HepG2 (cell line): Measurements from ENCODE around the gene ADAMTSL4. TPM values are rescaled to one million over a fixed set of nuclear protein-coding genes. Genes with fewer than 3 reads are reported as not detected.

Experiments used
- AHR ChIP-seq: IDR thresholded peaks from 2 replicates; pipeline ENCODE4 v1.6.1; 2018; ENCODE audit warnings: missing genetic modification reagents, missing compliant biosample characterization
- ARID2 ChIP-seq: sonication (generic); formaldehyde crosslinking; IDR thresholded peaks from 2 replicates; pipeline ENCODE4 v1.8.1; 2022; ENCODE audit warnings: mild to moderate bottlenecking, missing genetic modification reagents, borderline replicate concordance
- DNMT3B ChIP-seq: conservative IDR thresholded peaks from 2 replicates; pipeline ENCODE4 v1.6.1; 2016; ENCODE audit warnings: missing biosample characterization, control low read depth
- HOXA9 ChIP-seq: sonication (generic); formaldehyde crosslinking; IDR thresholded peaks from 2 replicates; pipeline ENCODE4 v1.8.1; 2022; ENCODE audit warnings: missing genetic modification reagents, mild to moderate bottlenecking, moderate library complexity, borderline replicate concordance
- PHF21A ChIP-seq: sonication (generic); formaldehyde crosslinking; IDR thresholded peaks from 2 replicates; pipeline ENCODE4 v1.5.0; 2020; ENCODE audit warnings: mild to moderate bottlenecking, missing genetic modification reagents
- PLRG1 ChIP-seq: fragments of 450-650 bp; conservative IDR thresholded peaks from 2 replicates; pipeline ENCODE4 v1.6.1; 2016
- REL ChIP-seq: sonication (generic); formaldehyde crosslinking; conservative IDR thresholded peaks from 2 replicates; pipeline ENCODE4 v1.8.0; 2022; ENCODE audit warnings: mild to moderate bottlenecking, missing genetic modification reagents, moderate library complexity
- STAG1 ChIP-seq: sonication (generic); formaldehyde crosslinking; IDR thresholded peaks from 2 replicates; pipeline ENCODE4 v1.4.0; 2020; ENCODE audit warnings: missing genetic modification reagents
- SYNCRIP ChIP-seq: fragments of 200-400 bp; formaldehyde crosslinking; IDR thresholded peaks from 2 replicates; pipeline ENCODE4 v1.6.1; 2018; ENCODE audit warnings: mild to moderate bottlenecking, low read depth, low read length; ENCODE audit not compliant: insufficient read depth
- TAF15 ChIP-seq: fragments of 200-400 bp; formaldehyde crosslinking; IDR thresholded peaks from one replicate; pipeline ENCODE4 v1.6.1; 2018; ENCODE audit warnings: mild to moderate bottlenecking, low read depth, low read length; ENCODE audit not compliant: poor library complexity, severe bottlenecking
- ZIK1 ChIP-seq: sonication (generic); formaldehyde crosslinking; IDR thresholded peaks from 2 replicates; pipeline ENCODE4 v1.5.0; 2020; ENCODE audit warnings: mild to moderate bottlenecking, low read depth, missing genetic modification reagents, borderline replicate concordance
- ZNF350 ChIP-seq: sonication (generic); formaldehyde crosslinking; IDR thresholded peaks from 2 replicates; pipeline ENCODE4 v1.4.0; 2020; ENCODE audit warnings: mild to moderate bottlenecking, low read depth, missing genetic modification reagents, borderline replicate concordance
- ZNF672 ChIP-seq: sonication (generic); formaldehyde crosslinking; IDR thresholded peaks from 2 replicates; pipeline ENCODE4 v1.8.1; 2022; ENCODE audit warnings: missing genetic modification reagents
- ZNF776 ChIP-seq: sonication (generic); formaldehyde crosslinking; IDR thresholded peaks from 2 replicates; pipeline ENCODE4 v1.4.0; 2020; ENCODE audit warnings: mild to moderate bottlenecking, missing genetic modification reagents
- ZNF790 ChIP-seq: sonication (generic); formaldehyde crosslinking; IDR thresholded peaks from 2 replicates; pipeline ENCODE4 v1.8.0; 2022; ENCODE audit warnings: missing genetic modification reagents, mild to moderate bottlenecking, borderline replicate concordance
- polyA plus RNA-seq, 8 experiments: library from polyadenylated mRNA; depleted of rRNA in 3 of 8; stranded (reverse) in 7 of 8; unstranded in 1 of 8; fragments of >200 nt; fragmentation: Illumina TruSeq in 4 of 8; extraction: Trizol in 4 of 8; gene quantifications; 2 replicates each; pipeline versions ENCODE4 v1.2.1 to v1.2.3, GENCODE V29; 2011 to 2016; ENCODE audit warnings: low read depth in 4 of 8, missing spikeins in 1 of 8, mixed read lengths in 1 of 8; ENCODE audit not compliant: insufficient read depth in 1 of 8
- total RNA-seq, 5 experiments: library from RNA; depleted of rRNA; stranded (reverse); fragments of >200 nt; fragmentation: Illumina TruSeq; extraction: Trizol; gene quantifications; 2 replicates each; pipeline ENCODE4 v1.2.3, GENCODE V29; 2016; ENCODE audit warnings: low read depth in 1 of 5
- TF ChIP-seq, protein P1 (sequence below): sonication (generic); formaldehyde crosslinking; IDR thresholded peaks from 2 replicates; pipeline ENCODE4 v1.5.0; 2020; ENCODE audit warnings: missing genetic modification reagents, mild to moderate bottlenecking, borderline replicate concordance
- TF ChIP-seq, protein P2 (sequence below): sonication (generic); formaldehyde crosslinking; IDR thresholded peaks from 2 replicates; pipeline ENCODE4 v1.4.0; 2020; ENCODE audit warnings: missing genetic modification reagents
- TF ChIP-seq, protein P3 (sequence below): sonication (generic); formaldehyde crosslinking; IDR thresholded peaks from 2 replicates; pipeline ENCODE4 v1.8.1; 2023; ENCODE audit warnings: missing genetic modification reagents, inconsistent platforms, borderline replicate concordance
- TF ChIP-seq, protein P4 (sequence below): sonication (generic); formaldehyde crosslinking; IDR thresholded peaks from 2 replicates; pipeline ENCODE4 v1.4.0; 2020; ENCODE audit warnings: mild to moderate bottlenecking, low read depth, missing genetic modification reagents
- TF ChIP-seq, protein P5 (sequence below): sonication (generic); formaldehyde crosslinking; IDR thresholded peaks from 2 replicates; pipeline ENCODE4 v1.4.0; 2020; ENCODE audit warnings: missing genetic modification reagents, low read depth, mild to moderate bottlenecking, borderline replicate concordance

The ADAMTSL4 gene
- total and polyA plus RNA-seq, 2 of the 13 experiments (the other 11 are each of a cell fraction or from before 2014, with no cell fraction given) = 3.9 to 16.4 TPM

DNA sequence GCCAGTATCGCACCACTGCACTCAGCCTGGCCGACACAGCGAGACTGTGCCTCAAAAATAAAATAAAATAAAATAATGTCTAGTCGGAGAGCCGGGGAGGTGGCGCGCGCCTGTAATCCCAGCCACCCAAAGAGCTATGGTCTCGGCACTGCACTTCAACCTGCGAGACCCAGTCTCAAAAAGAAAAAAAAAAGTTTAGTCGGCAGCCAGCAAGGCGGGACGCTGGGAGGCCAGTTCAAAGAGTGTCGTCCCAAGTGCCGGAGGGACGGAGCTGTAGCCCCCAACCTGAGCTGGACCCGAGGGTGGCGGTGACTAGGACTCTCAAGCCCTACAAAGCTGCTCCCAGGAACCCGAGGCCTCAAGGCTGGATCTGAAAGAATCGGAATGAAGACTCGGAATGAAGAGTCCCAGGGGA, 34.3 kb upstream of the ADAMTSL4 start (continued):
- TF ChIP-seq, protein P1, sequence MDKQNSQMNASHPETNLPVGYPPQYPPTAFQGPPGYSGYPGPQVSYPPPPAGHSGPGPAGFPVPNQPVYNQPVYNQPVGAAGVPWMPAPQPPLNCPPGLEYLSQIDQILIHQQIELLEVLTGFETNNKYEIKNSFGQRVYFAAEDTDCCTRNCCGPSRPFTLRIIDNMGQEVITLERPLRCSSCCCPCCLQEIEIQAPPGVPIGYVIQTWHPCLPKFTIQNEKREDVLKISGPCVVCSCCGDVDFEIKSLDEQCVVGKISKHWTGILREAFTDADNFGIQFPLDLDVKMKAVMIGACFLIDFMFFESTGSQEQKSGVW (CRISPR knock-in tag) = no peak
- no peak for TF ChIP-seq AHR (CRISPR knock-in tag)
- TF ChIP-seq, protein P2, sequence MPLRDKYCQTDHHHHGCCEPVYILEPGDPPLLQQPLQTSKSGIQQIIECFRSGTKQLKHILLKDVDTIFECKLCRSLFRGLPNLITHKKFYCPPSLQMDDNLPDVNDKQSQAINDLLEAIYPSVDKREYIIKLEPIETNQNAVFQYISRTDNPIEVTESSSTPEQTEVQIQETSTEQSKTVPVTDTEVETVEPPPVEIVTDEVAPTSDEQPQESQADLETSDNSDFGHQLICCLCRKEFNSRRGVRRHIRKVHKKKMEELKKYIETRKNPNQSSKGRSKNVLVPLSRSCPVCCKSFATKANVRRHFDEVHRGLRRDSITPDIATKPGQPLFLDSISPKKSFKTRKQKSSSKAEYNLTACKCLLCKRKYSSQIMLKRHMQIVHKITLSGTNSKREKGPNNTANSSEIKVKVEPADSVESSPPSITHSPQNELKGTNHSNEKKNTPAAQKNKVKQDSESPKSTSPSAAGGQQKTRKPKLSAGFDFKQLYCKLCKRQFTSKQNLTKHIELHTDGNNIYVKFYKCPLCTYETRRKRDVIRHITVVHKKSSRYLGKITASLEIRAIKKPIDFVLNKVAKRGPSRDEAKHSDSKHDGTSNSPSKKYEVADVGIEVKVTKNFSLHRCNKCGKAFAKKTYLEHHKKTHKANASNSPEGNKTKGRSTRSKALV (CRISPR knock-in tag) = no peak
- TF ChIP-seq ZNF672 (CRISPR knock-in tag) = no peak
- TF ChIP-seq, protein P3, sequence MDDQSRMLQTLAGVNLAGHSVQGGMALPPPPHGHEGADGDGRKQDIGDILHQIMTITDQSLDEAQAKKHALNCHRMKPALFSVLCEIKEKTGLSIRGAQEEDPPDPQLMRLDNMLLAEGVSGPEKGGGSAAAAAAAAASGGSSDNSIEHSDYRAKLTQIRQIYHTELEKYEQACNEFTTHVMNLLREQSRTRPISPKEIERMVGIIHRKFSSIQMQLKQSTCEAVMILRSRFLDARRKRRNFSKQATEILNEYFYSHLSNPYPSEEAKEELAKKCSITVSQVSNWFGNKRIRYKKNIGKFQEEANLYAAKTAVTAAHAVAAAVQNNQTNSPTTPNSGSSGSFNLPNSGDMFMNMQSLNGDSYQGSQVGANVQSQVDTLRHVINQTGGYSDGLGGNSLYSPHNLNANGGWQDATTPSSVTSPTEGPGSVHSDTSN (CRISPR knock-in tag) = no peak
- TF ChIP-seq ARID2 (CRISPR knock-in tag) = no peak
- TF ChIP-seq REL (CRISPR knock-in tag) = no peak
- no peak for TF ChIP-seq ZIK1 (CRISPR knock-in tag)
- TF ChIP-seq, protein P4, sequence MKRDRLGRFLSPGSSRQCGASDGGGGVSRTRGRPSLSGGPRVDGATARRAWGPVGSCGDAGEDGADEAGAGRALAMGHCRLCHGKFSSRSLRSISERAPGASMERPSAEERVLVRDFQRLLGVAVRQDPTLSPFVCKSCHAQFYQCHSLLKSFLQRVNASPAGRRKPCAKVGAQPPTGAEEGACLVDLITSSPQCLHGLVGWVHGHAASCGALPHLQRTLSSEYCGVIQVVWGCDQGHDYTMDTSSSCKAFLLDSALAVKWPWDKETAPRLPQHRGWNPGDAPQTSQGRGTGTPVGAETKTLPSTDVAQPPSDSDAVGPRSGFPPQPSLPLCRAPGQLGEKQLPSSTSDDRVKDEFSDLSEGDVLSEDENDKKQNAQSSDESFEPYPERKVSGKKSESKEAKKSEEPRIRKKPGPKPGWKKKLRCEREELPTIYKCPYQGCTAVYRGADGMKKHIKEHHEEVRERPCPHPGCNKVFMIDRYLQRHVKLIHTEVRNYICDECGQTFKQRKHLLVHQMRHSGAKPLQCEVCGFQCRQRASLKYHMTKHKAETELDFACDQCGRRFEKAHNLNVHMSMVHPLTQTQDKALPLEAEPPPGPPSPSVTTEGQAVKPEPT (CRISPR knock-in tag) = no peak
- no peak for TF ChIP-seq PLRG1
- TF ChIP-seq PHF21A (CRISPR knock-in tag) = 0 out of 2 replicates have a peak, but pooled peaks have one; percentile 31
- TF ChIP-seq SYNCRIP = no peak
- TF ChIP-seq DNMT3B = no peak
- TF ChIP-seq TAF15 = no peak
- TF ChIP-seq STAG1 (CRISPR knock-in tag) = no peak
- TF ChIP-seq, protein P5, sequence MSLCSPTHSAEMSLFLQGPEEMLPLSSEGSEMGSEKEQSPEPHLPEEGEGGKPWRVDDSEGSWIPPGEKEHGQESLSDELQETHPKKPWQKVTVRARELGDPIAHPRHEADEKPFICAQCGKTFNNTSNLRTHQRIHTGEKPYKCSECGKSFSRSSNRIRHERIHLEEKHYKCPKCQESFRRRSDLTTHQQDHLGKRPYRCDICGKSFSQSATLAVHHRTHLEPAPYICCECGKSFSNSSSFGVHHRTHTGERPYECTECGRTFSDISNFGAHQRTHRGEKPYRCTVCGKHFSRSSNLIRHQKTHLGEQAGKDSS = no peak
- TF ChIP-seq ZNF350 (CRISPR knock-in tag) = no peak
- no peak for TF ChIP-seq HOXA9 (CRISPR knock-in tag)
- no peak for TF ChIP-seq ZNF776 (CRISPR knock-in tag)
- TF ChIP-seq ZNF790 (CRISPR knock-in tag) = no peak
